CD14-positive monocyte (primary cell): ENCODE results near the gene CBY2. TPM values are rescaled to one million over a fixed set of nuclear protein-coding genes. Genes with fewer than 3 reads are reported as not detected.

Source experiments
- DNase-seq, 3 donors: peaks; one replicate each; pipeline ENCODE4 v3.0.0-alpha.2; 2011 to 2022
- H2AFZ ChIP-seq: 2 replicates; pipeline ENCODE4 v1.6.0; 2012; ENCODE audit warnings: mild to moderate bottlenecking, low read depth, low read length, inconsistent platforms; ENCODE audit not compliant: insufficient read depth, poor library complexity, severe bottlenecking
- H3K27ac ChIP-seq, 2 donors: 1 replicate in 1 of 2; 2 replicates in 1 of 2; pipeline ENCODE4 v1.5.1; 2012 to 2013; ENCODE audit warnings: low read length in 2 of 2, control low read depth in 1 of 2, inconsistent platforms in 1 of 2, low read depth in 1 of 2, mild to moderate bottlenecking in 1 of 2
- H3K27me3 ChIP-seq, 2 donors: one replicate each; pipeline versions ENCODE4 v1.6.0 to v1.6.1; 2011 to 2013; ENCODE audit warnings: low read length in 2 of 2; ENCODE audit not compliant: control insufficient read depth in 2 of 2, insufficient read depth in 2 of 2
- H3K36me3 ChIP-seq, 2 donors: replicated peaks in 1 of 2; 1 replicate in 1 of 2; 2 replicates in 1 of 2; pipeline versions ENCODE4 v1.5.1 to v1.6.1; 2012 to 2013; ENCODE audit warnings: low read length in 2 of 2, control low read depth in 1 of 2, inconsistent platforms in 1 of 2, mild to moderate bottlenecking in 1 of 2; ENCODE audit not compliant: insufficient read depth in 2 of 2, control insufficient read depth in 1 of 2
- H3K4me1 ChIP-seq, 2 donors: 1 replicate in 1 of 2; 2 replicates in 1 of 2; pipeline versions ENCODE4 v1.5.1 to v1.6.1; 2012 to 2013; ENCODE audit warnings: low read length in 2 of 2, control low read depth in 1 of 2, inconsistent platforms in 1 of 2, mild to moderate bottlenecking in 1 of 2, moderate library complexity in 1 of 2; ENCODE audit not compliant: insufficient read depth in 2 of 2, control insufficient read depth in 1 of 2
- H3K4me2 ChIP-seq: replicated peaks from 2 replicates; pipeline ENCODE3; 2012; ENCODE audit warnings: low read length, moderate library complexity, mild to moderate bottlenecking; ENCODE audit not compliant: poor library complexity, severe bottlenecking; ENCODE audit errors: extremely low read depth
- H3K4me3 ChIP-seq, 3 experiments: fragments of 200-600 bp in 1 of 3; sonication (generic) in 1 of 3; replicated peaks in 1 of 3; 1 replicate in 2 of 3; 2 replicates in 1 of 3; pipeline ENCODE4 v1.5.1; 2011 to 2013; ENCODE audit warnings: low read length in 3 of 3, mild to moderate bottlenecking in 3 of 3, control low read depth in 2 of 3, low read depth in 2 of 3, inconsistent platforms in 1 of 3, moderate library complexity in 1 of 3
- H3K79me2 ChIP-seq: 2 replicates; pipeline ENCODE4 v1.6.0; 2012; ENCODE audit warnings: mild to moderate bottlenecking, control low read depth, inconsistent platforms, low read length, moderate library complexity; ENCODE audit not compliant: insufficient read depth
- H3K9ac ChIP-seq: 2 replicates; pipeline ENCODE4 v1.6.0; 2017; ENCODE audit warnings: low read length, mild to moderate bottlenecking; ENCODE audit not compliant: insufficient read depth, poor library complexity, severe bottlenecking
- H3K9me3 ChIP-seq, 2 donors: replicated peaks in 1 of 2; 1 replicate in 1 of 2; 2 replicates in 1 of 2; pipeline versions ENCODE4 v1.5.1 to v1.6.1; 2012 to 2013; ENCODE audit warnings: low read length in 2 of 2, control low read depth in 1 of 2; ENCODE audit not compliant: control insufficient read depth in 1 of 2, insufficient read depth in 1 of 2
- H4K20me1 ChIP-seq: 2 replicates; pipeline ENCODE4 v1.6.0; 2012; ENCODE audit warnings: mild to moderate bottlenecking, low read length, control low read depth, moderate library complexity; ENCODE audit not compliant: insufficient read depth
- H3K27ac Mint-ChIP-seq, 7 donors: one replicate each; pipeline ENCODE4 v1.8.0; 2020; ENCODE audit warnings: mild to moderate bottlenecking in 7 of 7, mixed read lengths in 7 of 7, moderate library complexity in 6 of 7, inconsistent platforms in 2 of 7
- H3K27me3 Mint-ChIP-seq, 3 donors: one replicate each; pipeline ENCODE4 v1.8.0; 2021 to 2022; ENCODE audit warnings: low read depth in 3 of 3, mild to moderate bottlenecking in 3 of 3, mixed read lengths in 3 of 3, moderate library complexity in 3 of 3, inconsistent platforms in 1 of 3
- H3K36me3 Mint-ChIP-seq, 2 donors: one replicate each; pipeline ENCODE4 v1.8.0; 2020; ENCODE audit warnings: mixed read lengths in 2 of 2, inconsistent platforms in 1 of 2, mild to moderate bottlenecking in 1 of 2
- H3K4me1 Mint-ChIP-seq: one replicate; pipeline ENCODE4 v1.8.0; 2020; ENCODE audit warnings: mild to moderate bottlenecking, mixed read lengths
- H3K4me3 Mint-ChIP-seq, 2 donors: one replicate each; pipeline ENCODE4 v1.8.0; 2020; ENCODE audit warnings: mild to moderate bottlenecking in 2 of 2, mixed read lengths in 2 of 2, moderate library complexity in 1 of 2
- H3K9me3 Mint-ChIP-seq, 7 donors: one replicate each; pipeline ENCODE4 v1.8.0; 2020 to 2022; ENCODE audit warnings: mixed read lengths in 7 of 7, mild to moderate bottlenecking in 6 of 7, moderate library complexity in 6 of 7, inconsistent platforms in 2 of 7
- WGBS: methylation state at CpG from one replicate; pipeline ENCODE4 v1.1.5; 2013; ENCODE audit warnings: missing lambda C conversion rate; ENCODE audit not compliant: insufficient coverage; 5-methylcytosine and 5-hydroxymethylcytosine counted together
- intact Hi-C, 2 donors: fragments of 100-400 bp; cut with micrococcal nuclease; formaldehyde crosslinking; loops; one replicate each; pipeline versions ENCODE4 v1.15.0 to v1.15.1; 2023
- polyA plus RNA-seq, 3 donors: library from polyadenylated mRNA; depleted of rRNA in 1 of 3; unstranded in 2 of 3; stranded (reverse) in 1 of 3; fragments of 300-500 nt in 2 of 3; fragments of >200 nt in 1 of 3; fragmentation: Illumina TruSeq in 2 of 3; gene quantifications; 1 replicate in 2 of 3; 2 replicates in 1 of 3; pipeline ENCODE4 v1.2.3, GENCODE V29; 2012 to 2021
- TF ChIP-seq, protein P1 (sequence below): fragments of 200-600 bp; IDR thresholded peaks from one replicate; pipeline ENCODE4 v1.8.0; 2022; ENCODE audit warnings: antibody characterized with exemption, mild to moderate bottlenecking

The CBY2 gene
- polyA plus RNA-seq, 3 donors = not detected

DNA sequence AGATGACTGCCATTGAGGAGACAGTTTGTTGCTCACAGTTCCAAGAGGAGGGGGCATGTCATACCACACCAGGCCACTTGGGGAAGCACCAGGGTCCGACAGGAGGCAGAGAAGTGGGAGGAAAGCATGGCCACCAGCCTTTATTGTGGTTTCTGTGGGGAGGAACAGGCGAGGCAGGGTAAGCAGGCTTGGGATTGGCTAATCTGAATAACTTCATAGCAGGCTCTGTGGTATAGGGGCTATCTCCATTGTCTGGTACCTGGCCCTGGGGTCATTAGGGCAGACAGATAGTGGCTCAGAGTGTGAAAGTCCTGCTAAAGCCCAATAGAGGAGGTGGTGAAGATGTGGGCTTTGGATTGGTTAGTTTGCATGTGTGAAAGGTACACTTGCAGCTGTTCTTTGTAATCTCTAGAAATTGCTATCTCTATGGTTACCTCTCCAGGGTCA lies 35.5 kb downstream of the CBY2 start:
- Histone ChIP-seq H3K79me2 (no peaks in the 10 kb centered on the region), H3K9me3 (peaks cover 0 to 4% of the 10 kb centered on the region in 2 donors), H3K9ac (no peak overlapping the region), H2AFZ (no peak overlapping the region), H3K4me2 (no peak overlapping the region), H4K20me1 (no peaks in the 10 kb centered on the region), H3K4me3 (no peak overlapping the region), H3K27me3 (no peaks in the 10 kb centered on the region), H3K4me1 (no peaks in the 10 kb centered on the region), H3K36me3 (no peaks in the 10 kb centered on the region), H3K27ac (no peak overlapping the region)
- intact Hi-C loops = no loop called here
- H3K4me1 Mint-ChIP-seq = no peaks in the 10 kb centered on the region
- H3K27me3 Mint-ChIP-seq = peaks cover 0 to 6% (median 2%) of the 10 kb centered on the region in 3 donors
- H3K9me3 Mint-ChIP-seq = peaks cover 0 to 7% (median 4%) of the 10 kb centered on the region in 7 donors
- no peaks in the 10 kb centered on the region for H3K36me3 Mint-ChIP-seq
- TF ChIP-seq, protein P1, sequence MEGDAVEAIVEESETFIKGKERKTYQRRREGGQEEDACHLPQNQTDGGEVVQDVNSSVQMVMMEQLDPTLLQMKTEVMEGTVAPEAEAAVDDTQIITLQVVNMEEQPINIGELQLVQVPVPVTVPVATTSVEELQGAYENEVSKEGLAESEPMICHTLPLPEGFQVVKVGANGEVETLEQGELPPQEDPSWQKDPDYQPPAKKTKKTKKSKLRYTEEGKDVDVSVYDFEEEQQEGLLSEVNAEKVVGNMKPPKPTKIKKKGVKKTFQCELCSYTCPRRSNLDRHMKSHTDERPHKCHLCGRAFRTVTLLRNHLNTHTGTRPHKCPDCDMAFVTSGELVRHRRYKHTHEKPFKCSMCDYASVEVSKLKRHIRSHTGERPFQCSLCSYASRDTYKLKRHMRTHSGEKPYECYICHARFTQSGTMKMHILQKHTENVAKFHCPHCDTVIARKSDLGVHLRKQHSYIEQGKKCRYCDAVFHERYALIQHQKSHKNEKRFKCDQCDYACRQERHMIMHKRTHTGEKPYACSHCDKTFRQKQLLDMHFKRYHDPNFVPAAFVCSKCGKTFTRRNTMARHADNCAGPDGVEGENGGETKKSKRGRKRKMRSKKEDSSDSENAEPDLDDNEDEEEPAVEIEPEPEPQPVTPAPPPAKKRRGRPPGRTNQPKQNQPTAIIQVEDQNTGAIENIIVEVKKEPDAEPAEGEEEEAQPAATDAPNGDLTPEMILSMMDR = peak; percentile 29
- no peak for DNase-seq
- WGBS = 23% methylated on average over 2 of the region's 2 CpGs
- no peak overlapping the region for H3K27ac Mint-ChIP-seq
- H3K4me3 Mint-ChIP-seq = no peak overlapping the region

- Histone ChIP-seq H3K9ac (no peak overlapping the region), H4K20me1 (no peaks in the 10 kb centered on the region), H3K27ac (no peak overlapping the region), H3K4me1 (no peaks in the 10 kb centered on the region), H3K4me3 (no peak overlapping the region), H3K4me2 (no peak overlapping the region), H3K79me2 (no peaks in the 10 kb centered on the region), H3K36me3 (no peaks in the 10 kb centered on the region), H3K27me3 (no peaks in the 10 kb centered on the region), H3K9me3 (no peaks in the 10 kb centered on the region), H2AFZ (no peak overlapping the region)
- Mint-ChIP-seq H3K4me1 (peaks cover 7% of the 10 kb centered on the region), H3K9me3 (peaks cover 0 to 4% (median 0%) of the 10 kb centered on the region in 7 donors), H3K27me3 (peaks cover 0 to 3% (median 0%) of the 10 kb centered on the region in 3 donors), H3K36me3 (no peaks in the 10 kb centered on the region), H3K27ac (no peak overlapping the region), H3K4me3 (no peak overlapping the region)
- WGBS = 93% methylated on average over 4 of the region's 5 CpGs
- intact Hi-C loops = no loop called here
- TF ChIP-seq, protein P1 = no peak
- DNase-seq = no peak
Observed at GRCh38 chr13:45742985-45743384, 40.9 kb downstream of the CBY2 start.
